Measurements from ENCODE around the gene ATP2B2.

The ATP2B2 gene

DNA sequence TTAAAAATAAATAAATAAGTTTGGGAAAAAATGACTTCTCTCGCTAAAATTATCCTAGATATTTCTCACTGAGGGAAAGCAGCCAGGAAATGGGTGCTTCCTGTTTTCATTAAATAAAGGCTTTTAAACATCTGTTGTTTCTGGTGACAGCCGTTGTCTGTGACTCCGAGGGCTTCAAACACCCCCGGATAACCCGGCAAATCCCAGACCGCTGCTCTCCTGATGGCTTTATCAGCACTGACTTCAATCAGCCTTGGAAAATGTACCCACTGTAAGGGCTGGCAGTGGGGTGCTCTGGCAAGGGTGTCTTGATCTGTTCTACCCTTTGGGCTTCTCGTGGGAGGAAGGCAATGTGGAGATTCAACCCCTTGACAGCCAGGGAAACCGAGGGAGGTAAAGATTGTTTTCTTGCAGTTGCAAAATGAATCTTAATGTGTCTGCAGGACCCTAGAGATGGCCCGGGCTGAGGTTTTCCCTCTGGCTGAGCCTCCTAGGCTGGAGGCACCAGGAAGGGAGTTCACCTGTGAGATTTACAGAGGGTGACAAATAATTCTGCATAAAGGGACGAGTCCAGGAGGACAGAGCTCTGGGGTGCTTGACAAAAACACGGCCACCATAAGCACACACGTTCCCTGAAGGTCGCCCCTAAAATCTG lies 150.9 kb downstream of the ATP2B2 start:
- no CpG with 5 or more reads among the region's 13 CpGs for WGBS (ENCODE audit: insufficient coverage, insufficient read length)
- H3K36me3 ChIP-seq (ENCODE audit: control insufficient read depth, insufficient read depth, low read length), result no peaks in the 10 kb centered on the region
- DNase-seq (ENCODE audit: low read depth, low spot score), result no peak
- H3K9me3 ChIP-seq (ENCODE audit: control insufficient read depth, insufficient read depth, low read length), result no peaks in the 10 kb centered on the region
- no peak overlapping the region for H3K27ac ChIP-seq (ENCODE audit: low read length)
- H3K4me3 ChIP-seq (ENCODE audit: low read length), result no peak overlapping the region
- H3K4me1 ChIP-seq (ENCODE audit: control insufficient read depth, insufficient read depth, low read length), result no peaks in the 10 kb centered on the region
- H3K27me3 ChIP-seq (ENCODE audit: control insufficient read depth, insufficient read depth, low read length), result no peaks in the 10 kb centered on the region

DNA sequence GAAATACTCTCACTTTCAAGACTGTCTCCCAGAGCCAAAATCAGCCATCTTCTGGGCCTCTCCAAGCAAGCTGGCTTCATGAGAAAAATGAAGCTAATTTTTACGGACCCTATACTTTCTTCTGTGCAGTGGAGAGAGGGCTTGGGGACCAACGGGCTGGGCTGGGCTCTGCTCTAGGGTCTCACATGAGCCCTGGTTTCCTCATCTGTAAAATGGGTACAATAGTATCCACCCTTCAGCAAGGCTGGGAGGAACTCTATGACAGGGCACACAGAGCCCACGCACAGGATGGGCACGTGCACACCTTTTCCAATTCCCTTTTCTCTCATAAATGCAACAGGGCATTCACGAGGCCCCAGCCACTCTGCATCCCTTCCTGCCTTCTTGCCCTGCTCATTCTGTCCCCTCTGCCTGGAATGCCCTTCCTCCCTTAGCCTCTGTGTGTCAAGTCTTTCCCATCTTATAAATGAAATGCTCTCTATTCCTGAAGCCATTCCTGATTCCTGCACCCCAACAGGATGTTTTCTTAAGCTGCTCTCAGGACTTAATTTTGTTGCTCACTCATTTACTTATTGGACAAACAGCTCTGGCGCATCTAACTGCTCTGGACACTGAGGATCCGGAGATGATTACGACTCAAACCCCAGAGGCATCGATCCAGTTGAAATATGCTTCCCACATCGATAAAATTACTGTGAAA lies 151.6 kb downstream of the ATP2B2 start:
- Histone ChIP-seq H3K9me3 (ENCODE audit: control insufficient read depth, insufficient read depth, low read length) (no peaks in the 10 kb centered on the region), H3K27ac (ENCODE audit: low read length) (no peak overlapping the region), H3K27me3 (ENCODE audit: control insufficient read depth, insufficient read depth, low read length) (no peaks in the 10 kb centered on the region), H3K4me3 (ENCODE audit: low read length) (no peak overlapping the region), H3K36me3 (ENCODE audit: control insufficient read depth, insufficient read depth, low read length) (no peaks in the 10 kb centered on the region), H3K4me1 (ENCODE audit: control insufficient read depth, insufficient read depth, low read length) (no peaks in the 10 kb centered on the region)
- no CpG with 5 or more reads among the region's 10 CpGs for WGBS (ENCODE audit: insufficient coverage, insufficient read length)
- DNase-seq (ENCODE audit: low read depth, low spot score), result no peak

DNA sequence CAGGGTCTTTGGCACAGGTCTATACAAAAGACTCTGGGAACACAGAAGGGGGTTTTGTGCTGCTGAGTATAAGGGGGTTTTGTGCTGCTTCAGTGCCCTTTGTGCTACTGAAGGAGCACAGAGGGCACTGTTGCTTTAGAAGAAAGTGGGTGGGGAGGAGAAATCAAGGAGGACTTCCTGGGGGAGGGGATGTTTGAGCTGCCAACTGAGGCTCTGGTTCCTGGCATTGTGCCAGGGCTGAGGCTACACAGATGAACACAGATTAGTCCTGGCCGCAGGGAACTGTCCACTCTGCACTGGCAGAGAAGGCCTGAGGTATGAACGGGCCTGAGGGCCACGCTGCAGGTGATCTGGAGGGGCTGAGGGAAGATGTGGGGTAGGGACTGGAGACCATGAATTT lies 152.2 kb downstream of the ATP2B2 start:
- no CpG with 5 or more reads among the region's 3 CpGs for WGBS (ENCODE audit: insufficient coverage, insufficient read length)
- Histone ChIP-seq H3K9me3 (ENCODE audit: control insufficient read depth, insufficient read depth, low read length) (no peaks in the 10 kb centered on the region), H3K4me3 (ENCODE audit: low read length) (no peak overlapping the region), H3K36me3 (ENCODE audit: control insufficient read depth, insufficient read depth, low read length) (no peaks in the 10 kb centered on the region), H3K27ac (ENCODE audit: low read length) (no peak overlapping the region), H3K4me1 (ENCODE audit: control insufficient read depth, insufficient read depth, low read length) (no peaks in the 10 kb centered on the region), H3K27me3 (ENCODE audit: control insufficient read depth, insufficient read depth, low read length) (no peaks in the 10 kb centered on the region)
- DNase-seq (ENCODE audit: low read depth, low spot score), result no peak

DNA sequence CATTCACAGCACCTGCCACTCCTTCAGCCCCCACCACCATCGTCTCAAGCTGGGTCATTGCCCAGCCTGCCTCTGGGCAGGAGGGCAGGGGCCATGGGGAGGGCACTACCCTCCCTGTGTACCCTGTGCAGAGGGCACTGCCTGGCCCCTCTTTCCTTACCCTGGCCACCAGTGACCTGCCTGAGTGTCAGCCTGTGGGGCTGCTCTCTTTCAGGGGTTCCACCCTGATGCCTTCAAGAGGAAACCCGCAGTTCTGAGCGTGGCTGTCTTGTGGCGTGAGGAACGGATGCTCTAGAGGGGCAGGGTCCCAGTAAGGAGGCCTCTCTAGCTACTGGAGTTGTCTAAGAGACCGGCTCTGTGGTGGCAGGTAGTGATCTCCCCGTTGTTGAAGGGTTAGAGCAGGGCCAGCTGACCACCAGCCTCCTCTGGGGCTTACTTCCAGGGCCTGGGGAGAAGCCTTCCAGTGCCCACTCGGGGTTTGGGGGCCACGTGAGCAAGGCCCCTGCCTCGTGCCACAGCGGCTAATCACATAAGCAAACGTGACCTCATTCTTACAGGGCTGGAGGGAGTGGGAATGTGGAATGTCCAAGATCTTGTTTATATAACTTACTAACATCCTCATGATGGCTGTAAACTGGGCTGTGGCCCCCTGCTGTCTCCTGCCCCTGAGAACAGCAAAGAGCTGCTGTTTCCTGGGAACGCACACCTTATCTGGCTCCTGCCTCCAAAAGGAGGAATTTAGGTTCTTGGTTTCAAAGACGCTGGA lies 153.1 kb downstream of the ATP2B2 start:
- H3K27ac ChIP-seq (ENCODE audit: low read length), result no peak overlapping the region
- DNase-seq (ENCODE audit: low read depth, low spot score), result no peak
- no peak overlapping the region for H3K4me3 ChIP-seq (ENCODE audit: low read length)
- no peaks in the 10 kb centered on the region for H3K27me3 ChIP-seq (ENCODE audit: control insufficient read depth, insufficient read depth, low read length)
- H3K4me1 ChIP-seq (ENCODE audit: control insufficient read depth, insufficient read depth, low read length), result no peaks in the 10 kb centered on the region
- WGBS (ENCODE audit: insufficient coverage, insufficient read length), result no CpG with 5 or more reads among the region's 14 CpGs
- no peaks in the 10 kb centered on the region for H3K36me3 ChIP-seq (ENCODE audit: control insufficient read depth, insufficient read depth, low read length)
- H3K9me3 ChIP-seq (ENCODE audit: control insufficient read depth, insufficient read depth, low read length), result no peaks in the 10 kb centered on the region

DNA sequence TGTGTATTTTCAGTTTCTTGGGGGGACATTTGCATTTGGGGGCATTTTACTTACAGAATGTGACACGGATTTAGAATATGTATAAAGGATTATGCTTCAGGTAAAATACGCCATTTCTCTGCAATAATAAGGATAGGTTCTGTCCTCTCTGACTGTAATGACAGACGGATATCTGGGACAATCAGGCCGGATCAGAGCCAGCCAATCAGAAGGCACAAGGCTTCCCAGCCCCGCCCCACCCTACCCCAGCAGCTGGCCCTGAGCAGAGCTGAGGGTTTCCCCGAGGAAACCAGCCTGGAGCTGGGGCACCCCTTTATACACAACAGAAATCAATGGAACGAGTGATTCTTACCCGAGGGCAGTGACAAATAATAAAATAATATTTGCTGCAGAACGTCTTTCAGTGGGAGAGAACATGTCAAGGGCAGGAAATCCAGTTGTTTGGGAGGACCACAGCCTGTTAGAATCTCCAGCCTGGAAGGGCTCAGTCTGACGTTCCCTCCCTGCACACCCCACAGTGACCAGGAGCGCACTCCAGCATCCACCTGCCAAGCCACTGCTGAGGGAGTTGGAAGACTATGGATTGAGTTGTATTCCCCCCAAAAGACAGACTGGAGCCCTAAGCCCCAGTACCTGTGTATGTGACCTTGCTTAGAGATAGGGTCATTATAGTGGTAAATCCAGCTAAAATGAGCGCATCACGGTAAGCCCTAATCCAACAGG lies 154.2 kb downstream of the ATP2B2 start:
- H3K36me3 ChIP-seq (ENCODE audit: control insufficient read depth, insufficient read depth, low read length), result no peaks in the 10 kb centered on the region
- H3K4me3 ChIP-seq (ENCODE audit: low read length), result no peak overlapping the region
- no peaks in the 10 kb centered on the region for H3K4me1 ChIP-seq (ENCODE audit: control insufficient read depth, insufficient read depth, low read length)
- H3K27me3 ChIP-seq (ENCODE audit: control insufficient read depth, insufficient read depth, low read length), result no peaks in the 10 kb centered on the region
- DNase-seq (ENCODE audit: low read depth, low spot score), result no peak
- no peaks in the 10 kb centered on the region for H3K9me3 ChIP-seq (ENCODE audit: control insufficient read depth, insufficient read depth, low read length)
- no CpG with 5 or more reads among the region's 13 CpGs for WGBS (ENCODE audit: insufficient coverage, insufficient read length)
- H3K27ac ChIP-seq (ENCODE audit: low read length), result no peak overlapping the region

DNA sequence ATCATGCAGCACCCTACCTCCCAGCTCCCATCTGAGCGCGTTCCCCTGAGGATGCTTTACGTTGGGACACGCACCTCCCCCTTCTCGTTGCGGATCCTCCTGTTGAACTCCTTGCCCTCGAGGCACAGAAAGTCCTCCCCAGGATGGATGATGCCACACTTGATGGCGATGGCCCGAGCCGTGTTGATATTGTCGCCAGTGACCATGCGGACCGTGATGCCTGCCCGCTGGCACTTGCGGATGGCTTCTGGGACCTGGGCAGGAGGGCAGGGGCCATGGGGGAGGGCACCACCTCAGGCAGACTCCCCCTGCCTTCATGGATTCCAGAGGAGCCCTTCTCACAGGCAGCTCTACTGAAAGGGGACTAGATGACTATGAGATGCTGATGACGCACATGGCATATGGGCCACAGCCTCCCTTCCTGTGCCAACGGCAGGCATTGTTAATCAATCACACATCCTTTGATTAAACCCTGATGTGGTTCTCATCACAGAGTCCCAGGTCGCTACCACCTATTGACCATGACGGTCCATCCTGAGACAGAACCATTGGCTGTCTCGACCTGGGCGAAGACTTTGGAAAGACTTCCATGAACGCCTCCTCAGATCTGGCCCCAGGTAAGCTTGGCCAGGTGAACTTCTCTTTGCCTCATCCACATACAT lies 154.9 kb downstream of the ATP2B2 start:
- no CpG with 5 or more reads among the region's 22 CpGs for WGBS (ENCODE audit: insufficient coverage, insufficient read length)
- H3K27ac ChIP-seq (ENCODE audit: low read length), result no peak overlapping the region
- no peaks in the 10 kb centered on the region for H3K36me3 ChIP-seq (ENCODE audit: control insufficient read depth, insufficient read depth, low read length)
- H3K4me1 ChIP-seq (ENCODE audit: control insufficient read depth, insufficient read depth, low read length), result no peaks in the 10 kb centered on the region
- no peak for DNase-seq (ENCODE audit: low read depth, low spot score)
- no peaks in the 10 kb centered on the region for H3K9me3 ChIP-seq (ENCODE audit: control insufficient read depth, insufficient read depth, low read length)
- no peak overlapping the region for H3K4me3 ChIP-seq (ENCODE audit: low read length)
- H3K27me3 ChIP-seq (ENCODE audit: control insufficient read depth, insufficient read depth, low read length), result no peaks in the 10 kb centered on the region

DNA sequence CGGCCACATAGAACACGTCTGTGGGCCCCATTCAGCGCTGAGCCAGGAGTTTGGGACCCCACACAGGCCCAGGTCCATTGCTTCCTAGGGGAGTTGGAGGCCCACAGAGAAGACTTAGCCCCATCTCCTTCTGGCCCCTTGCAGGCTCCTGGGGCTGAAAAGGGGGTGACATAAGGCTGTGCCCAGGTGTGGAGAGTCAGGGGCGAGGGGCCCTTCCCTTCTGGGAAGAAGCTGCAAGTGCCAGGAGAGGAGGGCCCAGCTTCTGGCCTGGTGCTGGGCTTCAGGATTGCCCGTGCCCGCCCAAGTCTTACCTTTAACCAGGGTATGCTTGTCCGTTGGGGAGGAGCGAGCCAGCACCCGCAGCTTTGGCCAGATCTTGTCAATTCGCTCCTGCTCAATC lies 155.6 kb downstream of the ATP2B2 start:
- H3K4me1 ChIP-seq (ENCODE audit: control insufficient read depth, insufficient read depth, low read length), result no peaks in the 10 kb centered on the region
- H3K36me3 ChIP-seq (ENCODE audit: control insufficient read depth, insufficient read depth, low read length), result no peaks in the 10 kb centered on the region
- no peaks in the 10 kb centered on the region for H3K27me3 ChIP-seq (ENCODE audit: control insufficient read depth, insufficient read depth, low read length)
- no peaks in the 10 kb centered on the region for H3K9me3 ChIP-seq (ENCODE audit: control insufficient read depth, insufficient read depth, low read length)
- no peak for DNase-seq (ENCODE audit: low read depth, low spot score)
- no peak overlapping the region for H3K27ac ChIP-seq (ENCODE audit: low read length)
- H3K4me3 ChIP-seq (ENCODE audit: low read length), result no peak overlapping the region
- no CpG with 5 or more reads among the region's 10 CpGs for WGBS (ENCODE audit: insufficient coverage, insufficient read length)

DNA sequence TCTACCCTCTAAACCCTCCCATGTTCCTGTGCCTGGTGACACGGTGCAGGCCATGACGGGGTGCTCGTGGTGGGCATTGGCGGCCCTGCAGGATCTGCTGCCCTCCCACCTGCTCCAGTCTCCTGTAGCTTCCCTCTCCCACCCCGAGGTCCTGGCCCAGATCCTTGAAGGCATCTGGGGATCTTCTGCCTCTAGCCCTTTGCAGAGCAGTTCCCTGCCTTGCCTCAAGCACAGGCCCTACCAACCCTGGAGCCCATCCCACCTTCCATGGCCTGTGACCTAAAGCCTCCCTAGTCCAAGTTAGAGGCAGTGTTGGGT lies 157.0 kb downstream of the ATP2B2 start:
- no peaks in the 10 kb centered on the region; the same call in 1 of the 2 replicates for H3K4me1 ChIP-seq (ENCODE audit: control insufficient read depth, insufficient read depth, low read length)
- no CpG with 5 or more reads among the region's 5 CpGs for WGBS (ENCODE audit: insufficient coverage, insufficient read length)
- H3K27ac ChIP-seq (ENCODE audit: low read length), result no peak overlapping the region

DNA sequence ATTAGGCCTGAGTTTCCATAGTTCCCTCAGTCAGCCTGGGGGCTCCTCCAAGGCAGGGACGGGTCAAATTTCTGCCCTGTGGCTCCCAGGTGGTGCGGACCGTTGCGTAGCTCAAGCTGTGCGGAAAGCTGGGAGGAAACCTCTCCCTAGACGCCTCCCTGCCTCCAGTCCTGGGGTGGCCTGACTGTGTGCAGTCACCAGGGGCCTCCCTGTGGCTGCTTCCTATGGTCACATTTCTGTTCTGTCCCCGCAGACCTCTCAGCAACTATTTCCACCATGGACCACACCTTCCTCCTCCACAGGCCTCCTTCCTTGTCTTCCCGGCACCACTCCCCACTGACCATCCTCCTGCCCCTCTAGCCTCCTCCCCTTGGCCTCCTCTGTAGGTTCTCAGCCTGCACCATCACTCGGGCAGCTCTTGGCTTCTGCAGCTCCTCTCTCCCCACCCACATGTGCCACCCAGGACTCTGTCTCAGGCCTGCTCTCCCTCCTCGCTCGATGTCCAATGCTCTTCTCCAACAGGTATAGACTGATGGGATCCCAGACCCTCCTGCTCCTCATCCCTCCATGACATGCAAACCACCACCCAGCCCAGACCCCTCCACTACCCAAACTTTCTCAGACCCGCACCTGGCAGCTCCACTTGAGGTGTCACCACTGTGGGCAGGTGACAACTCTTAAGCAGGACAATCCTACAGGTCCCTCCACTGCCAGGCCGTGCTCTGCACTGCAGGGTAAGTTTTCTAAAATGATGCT lies 157.6 kb downstream of the ATP2B2 start:
- H3K27ac ChIP-seq (ENCODE audit: low read length), result no peak overlapping the region
- no peak overlapping the region for H3K4me3 ChIP-seq (ENCODE audit: low read length)
- no peaks in the 10 kb centered on the region for H3K9me3 ChIP-seq (ENCODE audit: control insufficient read depth, insufficient read depth, low read length)
- no peaks in the 10 kb centered on the region for H3K27me3 ChIP-seq (ENCODE audit: control insufficient read depth, insufficient read depth, low read length)
- H3K36me3 ChIP-seq (ENCODE audit: control insufficient read depth, insufficient read depth, low read length), result no peaks in the 10 kb centered on the region
- DNase-seq (ENCODE audit: low read depth, low spot score), result no peak
- WGBS (ENCODE audit: insufficient coverage, insufficient read length), result no CpG with 5 or more reads among the region's 13 CpGs
- H3K4me1 ChIP-seq (ENCODE audit: control insufficient read depth, insufficient read depth, low read length), result no peaks in the 10 kb centered on the region; the same call in 1 of the 2 replicates

More for the DNA sequence above, 157.0 kb downstream of the ATP2B2 start:
- Histone ChIP-seq H3K27me3 (ENCODE audit: control insufficient read depth, insufficient read depth, low read length) (no peaks in the 10 kb centered on the region), H3K9me3 (ENCODE audit: control insufficient read depth, insufficient read depth, low read length) (no peaks in the 10 kb centered on the region), H3K36me3 (ENCODE audit: control insufficient read depth, insufficient read depth, low read length) (no peaks in the 10 kb centered on the region), H3K4me3 (ENCODE audit: low read length) (no peak overlapping the region)
- no peak for DNase-seq (ENCODE audit: low read depth, low spot score)

Measured in iPS DF 6.9 (cell line).